Brain microvascular endothelial cell (primary cell): ENCODE measurements around the gene STMN3.
A peak's percentile ranks its signal among the peaks of the same experiment; 100 is the strongest.
"Not testable (repeated sequence)": the region's sequence is repeated elsewhere in the genome, so short reads cannot be mapped to it uniquely, and the experiment has no call there.

Experiments used
- DNase-seq: peaks from one replicate; pipeline ENCODE4 v3.0.0-alpha.2; 2020
- H3K27ac ChIP-seq: fragments of 250-450 bp; sonication (Bioruptor Pico); 2 replicates; pipeline ENCODE4 v1.5.1; 2020; ENCODE audit warnings: mild to moderate bottlenecking, moderate library complexity
- H3K27me3 ChIP-seq: fragments of 250-450 bp; sonication (Bioruptor Pico); replicated peaks from 2 replicates; pipeline ENCODE4 v1.5.1; 2020; ENCODE audit warnings: mild to moderate bottlenecking
- H3K36me3 ChIP-seq: fragments of 250-450 bp; sonication (Bioruptor Pico); replicated peaks from 2 replicates; pipeline ENCODE4 v1.5.1; 2020; ENCODE audit warnings: mild to moderate bottlenecking
- H3K4me3 ChIP-seq: 2 replicates; pipeline ENCODE4 v1.5.1; 2011; ENCODE audit warnings: low read depth, mild to moderate bottlenecking, control low read depth, low read length, moderate library complexity
- in situ Hi-C: cut with HindIII; loops from 2 replicates; pipeline ENCODE4 v1.10.0; 2017; ENCODE audit warnings: low sequenced_read_pairs, low pct_ligation_motif_present
- TF ChIP-seq, protein P1 (sequence below): IDR thresholded peaks from 2 replicates; pipeline ENCODE4 v1.5.1; 2011; ENCODE audit warnings: low read depth, mild to moderate bottlenecking, moderate library complexity, low read length, control low read depth, inconsistent platforms; ENCODE audit errors: missing control alignments

Gene STMN3

DNA sequence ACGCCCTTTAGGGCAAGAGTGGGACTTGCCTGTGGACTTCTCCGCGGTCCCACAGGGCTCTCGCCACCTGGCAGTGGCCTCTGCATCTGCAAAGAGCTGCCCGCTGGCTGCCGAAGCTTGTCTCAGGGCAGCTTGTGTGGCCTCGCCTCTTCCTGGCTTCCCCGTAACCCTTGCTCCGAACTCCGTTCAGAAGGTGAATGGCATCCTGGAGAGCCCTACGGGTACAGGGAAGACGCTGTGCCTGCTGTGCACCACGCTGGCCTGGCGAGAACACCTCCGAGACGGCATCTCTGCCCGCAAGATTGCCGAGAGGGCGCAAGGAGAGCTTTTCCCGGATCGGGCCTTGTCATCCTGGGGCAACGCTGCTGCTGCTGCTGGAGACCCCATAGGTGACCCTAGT lies 7.9 kb upstream of the STMN3 start:
- TF ChIP-seq, protein P1, sequence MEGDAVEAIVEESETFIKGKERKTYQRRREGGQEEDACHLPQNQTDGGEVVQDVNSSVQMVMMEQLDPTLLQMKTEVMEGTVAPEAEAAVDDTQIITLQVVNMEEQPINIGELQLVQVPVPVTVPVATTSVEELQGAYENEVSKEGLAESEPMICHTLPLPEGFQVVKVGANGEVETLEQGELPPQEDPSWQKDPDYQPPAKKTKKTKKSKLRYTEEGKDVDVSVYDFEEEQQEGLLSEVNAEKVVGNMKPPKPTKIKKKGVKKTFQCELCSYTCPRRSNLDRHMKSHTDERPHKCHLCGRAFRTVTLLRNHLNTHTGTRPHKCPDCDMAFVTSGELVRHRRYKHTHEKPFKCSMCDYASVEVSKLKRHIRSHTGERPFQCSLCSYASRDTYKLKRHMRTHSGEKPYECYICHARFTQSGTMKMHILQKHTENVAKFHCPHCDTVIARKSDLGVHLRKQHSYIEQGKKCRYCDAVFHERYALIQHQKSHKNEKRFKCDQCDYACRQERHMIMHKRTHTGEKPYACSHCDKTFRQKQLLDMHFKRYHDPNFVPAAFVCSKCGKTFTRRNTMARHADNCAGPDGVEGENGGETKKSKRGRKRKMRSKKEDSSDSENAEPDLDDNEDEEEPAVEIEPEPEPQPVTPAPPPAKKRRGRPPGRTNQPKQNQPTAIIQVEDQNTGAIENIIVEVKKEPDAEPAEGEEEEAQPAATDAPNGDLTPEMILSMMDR: no peak
- in situ Hi-C loops: no loop called here
- DNase-seq: no peak
- Histone ChIP-seq H3K36me3 (peaks cover 15% of the 10 kb centered on the region), H3K4me3 (no peak overlapping the region), H3K27me3 (no peaks in the 10 kb centered on the region), H3K27ac (no peak overlapping the region)

DNA sequence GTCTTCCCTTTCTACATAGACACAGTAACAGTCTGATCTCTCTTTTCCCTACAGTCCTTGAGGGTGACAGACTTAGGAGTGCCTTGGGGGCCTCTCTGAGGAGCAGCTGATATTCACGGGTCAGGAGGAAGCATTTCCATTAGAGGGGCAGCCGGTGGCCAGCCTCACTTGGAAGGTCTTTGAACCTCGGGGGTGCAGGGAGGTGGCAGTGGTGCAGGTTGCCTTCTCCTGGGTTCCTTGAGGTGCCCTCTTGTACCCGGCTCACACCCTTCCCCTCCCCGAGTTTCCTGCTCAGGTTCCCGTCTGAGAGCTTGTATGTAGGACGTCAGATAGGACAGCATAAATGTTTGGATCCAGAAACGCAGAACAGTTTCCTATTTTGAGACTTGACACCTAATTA lies 7.4 kb upstream of the STMN3 start:
- TF ChIP-seq, protein P1: no peak
- DNase-seq: no peak
- H3K36me3 ChIP-seq: peaks cover 15% of the 10 kb centered on the region
- H3K27me3 ChIP-seq: no peaks in the 10 kb centered on the region
- no peak overlapping the region for H3K4me3 ChIP-seq
- in situ Hi-C loops: no loop called here
- H3K27ac ChIP-seq: no peak overlapping the region

DNA sequence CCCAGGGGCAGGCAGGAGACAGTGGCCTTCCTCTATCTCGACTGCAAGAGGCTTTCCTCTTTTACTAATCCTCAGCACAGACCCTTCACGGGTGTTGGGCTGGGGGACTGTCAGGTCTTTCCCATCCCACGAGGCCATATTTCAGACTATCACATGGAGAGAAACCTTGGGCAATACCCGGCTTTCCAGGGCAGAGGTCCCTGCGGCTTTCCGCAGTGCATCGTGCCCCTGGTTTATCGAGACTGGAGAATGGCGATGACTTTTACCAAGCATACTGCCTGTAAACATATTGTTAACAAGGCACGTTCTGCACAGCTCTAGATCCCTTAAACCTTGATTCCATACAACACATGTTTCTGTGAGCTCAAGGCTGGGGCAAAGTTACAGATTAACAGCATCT lies 7.0 kb upstream of the STMN3 start:
- in situ Hi-C loops, H3K27me3 ChIP-seq, DNase-seq, H3K27ac ChIP-seq, H3K4me3 ChIP-seq: not testable (repeated sequence)
- peaks cover 13% of the 10 kb centered on the region for H3K36me3 ChIP-seq

DNA sequence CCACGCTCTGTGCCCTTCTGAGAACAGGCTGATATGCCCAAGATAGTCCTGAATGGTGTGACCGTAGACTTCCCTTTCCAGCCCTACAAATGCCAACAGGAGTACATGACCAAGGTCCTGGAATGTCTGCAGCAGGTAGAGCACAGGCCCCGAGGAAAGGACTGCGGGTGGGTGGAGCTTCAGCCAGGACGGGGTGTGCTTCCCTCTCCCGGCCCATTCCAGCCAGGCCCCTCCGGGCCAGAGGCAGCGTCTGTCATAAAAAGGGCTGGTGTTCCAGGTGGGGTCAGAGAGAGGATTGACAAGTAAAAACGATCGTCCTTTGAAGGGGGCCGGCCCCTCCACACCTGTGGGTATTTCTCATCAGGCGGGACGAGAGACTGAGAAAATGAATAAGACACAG lies 6.1 kb upstream of the STMN3 start:
- TF ChIP-seq, protein P1: no peak
- peak overlapping the region; percentile 90 for H3K4me3 ChIP-seq
- no peak overlapping the region for H3K27ac ChIP-seq
- no peak for DNase-seq
- no peaks in the 10 kb centered on the region for H3K27me3 ChIP-seq
- in situ Hi-C loops: no loop called here
- peaks cover 12% of the 10 kb centered on the region for H3K36me3 ChIP-seq

DNA sequence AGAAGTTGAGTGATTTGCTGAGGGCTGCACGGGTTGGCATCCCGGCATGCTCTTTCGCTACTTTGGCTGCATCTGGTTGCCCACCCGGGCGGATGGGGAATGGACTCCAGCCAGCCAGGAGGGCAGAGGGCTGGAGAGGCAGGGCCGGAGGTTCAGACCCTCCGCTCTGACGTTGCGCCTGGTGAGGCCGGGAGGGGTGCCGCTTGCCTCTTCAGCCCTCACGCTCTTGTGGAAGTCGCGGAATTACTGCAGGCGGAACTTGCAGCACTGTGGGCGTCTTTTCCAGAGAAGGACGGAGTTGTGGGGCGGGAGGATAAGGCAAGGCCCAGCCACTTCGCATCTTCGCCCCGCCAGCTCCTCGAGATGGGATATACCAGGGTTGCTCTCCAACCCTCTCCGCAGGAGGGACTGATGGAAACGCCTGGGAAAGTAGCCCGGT lies 5.5 kb upstream of the STMN3 start:
- DNase-seq: peak; percentile 20

DNA sequence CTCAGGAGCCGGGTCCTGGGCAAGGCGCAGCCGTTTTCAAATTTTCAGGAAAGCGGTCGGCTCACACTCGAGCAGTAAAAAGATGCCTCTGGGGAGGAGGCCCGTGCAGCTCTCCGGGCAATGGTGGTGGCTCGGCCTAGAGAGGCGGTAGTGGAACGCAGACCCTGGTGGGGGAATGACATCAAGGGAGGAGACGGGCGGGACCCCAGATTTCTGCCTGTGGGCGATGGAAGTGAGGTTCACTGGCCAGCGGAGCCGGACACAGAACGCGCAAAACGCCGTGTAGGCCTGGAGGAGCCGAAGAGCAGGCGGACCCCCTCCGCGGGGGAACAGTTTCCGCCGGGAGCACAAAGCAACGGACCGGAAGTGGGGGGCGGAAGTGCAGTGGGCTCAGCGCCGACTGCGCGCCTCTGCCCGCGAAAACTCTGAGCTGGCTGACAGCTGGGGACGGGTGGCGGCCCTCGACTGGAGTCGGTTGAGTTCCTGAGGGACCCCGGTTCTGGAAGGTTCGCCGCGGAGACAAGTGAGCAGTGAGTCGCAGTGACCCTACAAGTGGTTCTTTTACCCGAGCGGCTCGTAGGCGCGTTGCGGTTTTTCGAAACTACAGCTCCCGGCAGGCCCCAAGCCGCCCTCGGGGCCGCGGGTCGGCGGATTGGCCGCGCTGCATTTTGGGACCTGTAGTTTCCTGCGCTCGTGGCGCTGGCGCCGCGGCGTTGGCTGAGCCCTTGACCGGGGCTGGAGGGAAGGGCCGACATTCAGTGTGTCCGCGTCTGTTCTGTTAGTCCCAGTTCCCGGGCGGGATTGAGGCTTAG lies 4.9 kb upstream of the STMN3 start, which contains the start of gene RTEL1:
Gene RTEL1 (plus strand): TSS at position 376 of the 812 bp plus-strand sequence. CDS start 1,091 bp downstream, outside the sequence.
- in situ Hi-C loops: no loop called here
- TF ChIP-seq, protein P1: no peak
- peak within 1 kb of the TSS; percentile 41 for H3K27ac ChIP-seq
- peak; percentile 86 for DNase-seq
- no peaks in the 10 kb centered on the region for H3K27me3 ChIP-seq
- H3K36me3 ChIP-seq: peaks cover 9% of the 10 kb centered on the region
- H3K4me3 ChIP-seq: peak within 1 kb of the TSS; percentile 90

More for the DNA sequence above, 5.5 kb upstream of the STMN3 start:
- in situ Hi-C loops: no loop called here
- Histone ChIP-seq H3K27ac (peak overlapping the region; percentile 30), H3K4me3 (peak overlapping the region; percentile 90), H3K27me3 (no peaks in the 10 kb centered on the region), H3K36me3 (peaks cover 11% of the 10 kb centered on the region)
- TF ChIP-seq, protein P1: no peak
